ENCODE measurements around the gene PLA1A.

- TF ChIP-seq CTCF (IDR thresholded peaks at IDR 0.05 in 4 of 5, conservative IDR thresholded peaks at IDR 0.05 in 1 of 5) (no peak), POLR2A (IDR thresholded peaks at IDR 0.05) (no peak)
These were observed 28.5 kb downstream of the PLA1A start for GRCh38 chr3:119626196-119626595.

All from gastrocnemius medialis (tissue), 4 donors.